Measurements from ENCODE around the gene TGFB2. TPM values are rescaled to one million over a fixed set of nuclear protein-coding genes. Genes with fewer than 3 reads are reported as not detected.

The TGFB2 gene
- total RNA-seq, 2 experiments from 2014 or later: 0.11 TPM

DNA sequence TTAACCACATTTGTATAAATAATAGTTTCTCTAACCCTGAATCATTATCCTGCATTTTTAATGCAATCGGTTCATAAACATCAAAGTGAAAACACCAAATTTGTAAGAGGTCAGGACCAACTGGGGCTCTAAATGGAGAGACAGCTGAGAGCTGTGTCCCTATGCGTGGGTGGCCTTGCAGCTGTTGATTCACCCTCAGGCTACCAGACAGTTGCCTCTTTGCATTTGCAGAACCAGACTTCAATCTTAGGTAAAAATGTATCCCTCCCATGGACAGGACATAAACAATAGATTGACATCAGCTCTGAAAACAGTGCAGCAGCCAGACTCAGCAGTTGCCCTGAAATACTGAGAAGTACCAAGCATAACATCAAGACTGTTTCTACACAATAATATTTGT is 8.8 kb upstream of the TGFB2 start:
- H3K27ac Mint-ChIP-seq: no peak overlapping the region
- no peak for ATAC-seq (ENCODE audit: poor library complexity)
- ChIA-PET CTCF (no interaction called here), POLR2A (no interaction called here)
- intact Hi-C loops (cut with DNase I, micrococcal nuclease): loop anchor here in 1 of 2 experiments (10.0 kb wide), 1 partner anchor 188 kb away; no protein-coding TSS in a partner anchor
- H3K4me1 Mint-ChIP-seq (ENCODE audit: low read depth): no peaks in the 10 kb centered on the region
- Histone ChIP-seq H3K27ac (ENCODE audit: low read depth in 1 of 2, low read length in 2 of 2) (no peak overlapping the region), H3K4me3 (ENCODE audit: low read length) (no peak overlapping the region), H3K36me3 (ENCODE audit: insufficient read depth, low read length) (no peaks in the 10 kb centered on the region), H3K4me1 (ENCODE audit: insufficient read depth, low read length) (no peaks in the 10 kb centered on the region), H3K27me3 (ENCODE audit: control insufficient read depth in 1 of 2, insufficient read depth in 2 of 2, low read length in 2 of 2) (no peaks in the 10 kb centered on the region), H3K9me3 (ENCODE audit: control insufficient read depth in 1 of 2, insufficient read depth in 1 of 2, low read length in 2 of 2) (no peaks in the 10 kb centered on the region)
- TF ChIP-seq CTCF (IDR thresholded peaks at IDR 0.05): no peak
- no peak overlapping the region for H3K4me3 Mint-ChIP-seq
- peaks cover 3% of the 10 kb centered on the region for H3K27me3 Mint-ChIP-seq
- H3K36me3 Mint-ChIP-seq (ENCODE audit: low read depth): peaks cover 19% of the 10 kb centered on the region
- DNase-seq: no peak
- H3K9me3 Mint-ChIP-seq: no peaks in the 10 kb centered on the region

DNA sequence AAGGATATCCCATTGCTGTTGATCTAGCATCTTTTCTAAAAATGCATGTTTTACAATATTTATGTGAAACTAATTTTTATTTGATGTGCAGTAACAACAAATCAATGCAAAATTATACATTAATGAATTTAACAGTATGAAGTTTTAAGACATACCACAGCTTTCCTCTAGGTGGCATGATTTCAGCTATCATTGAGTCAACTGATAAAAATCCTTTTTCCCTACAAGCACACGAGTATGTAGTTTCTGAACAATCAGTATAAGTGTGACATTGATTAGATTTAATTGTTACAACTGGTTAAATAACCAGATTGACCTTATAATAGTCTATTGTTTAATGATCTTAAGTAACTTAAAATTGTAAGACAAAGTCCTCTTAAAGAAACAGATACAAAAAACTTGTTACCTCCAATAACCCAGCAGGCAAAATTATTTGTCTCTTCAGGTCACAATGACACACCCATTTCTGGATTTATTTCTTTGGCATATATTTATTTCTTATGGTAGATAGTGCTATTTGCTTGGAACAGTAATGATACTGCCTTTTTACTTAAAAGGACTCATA is 5.8 kb upstream of the TGFB2 start:
- Mint-ChIP-seq H3K27ac (no peak overlapping the region), H3K36me3 (ENCODE audit: low read depth) (peaks cover 8% of the 10 kb centered on the region), H3K9me3 (no peaks in the 10 kb centered on the region), H3K4me3 (no peak overlapping the region), H3K4me1 (ENCODE audit: low read depth) (no peaks in the 10 kb centered on the region), H3K27me3 (peaks cover 23% of the 10 kb centered on the region)
- H3K27me3 ChIP-seq (ENCODE audit: control insufficient read depth in 1 of 2, insufficient read depth in 2 of 2, low read length in 2 of 2): no peaks in the 10 kb centered on the region
- ChIA-PET POLR2A (no interaction called here), CTCF (interaction anchor here (1.0 kb wide), 1 partner anchor 9 kb away, joined by 5 read pairs; no protein-coding TSS in a partner anchor)
- H3K9me3 ChIP-seq (ENCODE audit: control insufficient read depth in 1 of 2, insufficient read depth in 1 of 2, low read length in 2 of 2): no peaks in the 10 kb centered on the region
- DNase-seq (peak in 2 of 14 experiments; percentile 22 to 25), ATAC-seq (ENCODE audit: poor library complexity) (no peak)
- intact Hi-C loops (cut with DNase I, micrococcal nuclease): loop anchor here in 1 of 2 experiments (10.0 kb wide), 1 partner anchor 185 kb away; no protein-coding TSS in a partner anchor
- H3K36me3 ChIP-seq (ENCODE audit: insufficient read depth, low read length): no peaks in the 10 kb centered on the region
- H3K27ac ChIP-seq (ENCODE audit: low read depth in 1 of 2, low read length in 2 of 2): no peak overlapping the region
- H3K4me3 ChIP-seq (ENCODE audit: low read length): no peak overlapping the region
- peak; percentile 66 for TF ChIP-seq CTCF (IDR thresholded peaks at IDR 0.05)
- H3K4me1 ChIP-seq (ENCODE audit: insufficient read depth, low read length): no peaks in the 10 kb centered on the region

GRCh38 chr1:218341325-218341724 is 3.8 kb upstream of the TGFB2 start:
- H3K36me3 Mint-ChIP-seq (ENCODE audit: low read depth): peaks cover 3% of the 10 kb centered on the region

More at GRCh38 chr1:218341325-218341724, 3.8 kb upstream of the TGFB2 start:
- H3K27ac ChIP-seq (ENCODE audit: low read depth in 1 of 2, low read length in 2 of 2): no peak overlapping the region
- no peaks in the 10 kb centered on the region for H3K9me3 ChIP-seq (ENCODE audit: control insufficient read depth in 1 of 2, insufficient read depth in 1 of 2, low read length in 2 of 2)
- H3K27me3 Mint-ChIP-seq: peaks cover 27% of the 10 kb centered on the region
- TF ChIP-seq CTCF (IDR thresholded peaks at IDR 0.05): no peak
- H3K4me1 Mint-ChIP-seq (ENCODE audit: low read depth): peaks cover 4% of the 10 kb centered on the region
- POLR2A ChIA-PET: no interaction called here
- no peak overlapping the region for H3K4me3 Mint-ChIP-seq
- H3K36me3 ChIP-seq (ENCODE audit: insufficient read depth, low read length): no peaks in the 10 kb centered on the region
- CTCF ChIA-PET: no interaction called here
- peaks cover 16% of the 10 kb centered on the region for H3K4me1 ChIP-seq (ENCODE audit: insufficient read depth, low read length)
- no peak overlapping the region for H3K27ac Mint-ChIP-seq
- peaks cover 6 to 11% of the 10 kb centered on the region in 2 experiments for H3K27me3 ChIP-seq (ENCODE audit: control insufficient read depth in 1 of 2, insufficient read depth in 2 of 2, low read length in 2 of 2)
- intact Hi-C loops (cut with DNase I, micrococcal nuclease): no loop called here
- DNase-seq (no peak), ATAC-seq (ENCODE audit: poor library complexity) (no peak)
- no peak overlapping the region for H3K4me3 ChIP-seq (ENCODE audit: low read length)
- no peaks in the 10 kb centered on the region for H3K9me3 Mint-ChIP-seq

Measured in CD4-positive, alpha-beta T cell (primary cell).